Muscle layer of colon (tissue), 2 donors: ENCODE results near the gene ARHGEF19.
"Not testable (repeated sequence)": the region's sequence is repeated elsewhere in the genome, so short reads cannot be mapped to it uniquely, and the experiment has no call there.

ENCODE experiments used
- H3K27ac ChIP-seq: one replicate; pipeline ENCODE4 v1.7.0; 2013; ENCODE audit warnings: low read depth, mild to moderate bottlenecking, low read length, moderate library complexity
- H3K27me3 ChIP-seq, 2 donors: one replicate each; pipeline ENCODE4 v1.7.0; 2013; ENCODE audit warnings: low read length in 2 of 2, mild to moderate bottlenecking in 2 of 2; ENCODE audit not compliant: insufficient read depth in 2 of 2, control insufficient read depth in 1 of 2
- H3K36me3 ChIP-seq: one replicate; pipeline ENCODE4 v1.7.0; 2013; ENCODE audit warnings: mild to moderate bottlenecking, low read length; ENCODE audit not compliant: insufficient read depth
- H3K4me1 ChIP-seq: one replicate; pipeline ENCODE4 v1.7.0; 2013; ENCODE audit warnings: mild to moderate bottlenecking, low read length; ENCODE audit not compliant: insufficient read depth
- H3K4me3 ChIP-seq, 2 donors: one replicate each; pipeline ENCODE4 v1.7.0; 2013; ENCODE audit warnings: low read length in 2 of 2, low read depth in 1 of 2, mild to moderate bottlenecking in 1 of 2, moderate library complexity in 1 of 2
- H3K9ac ChIP-seq: one replicate; pipeline ENCODE4 v1.7.0; 2013; ENCODE audit warnings: low read length
- H3K9me3 ChIP-seq: one replicate; pipeline ENCODE4 v1.7.0; 2013; ENCODE audit warnings: mild to moderate bottlenecking, low read length
- donor health status: abdominal sarcoma.
- donor health status: Adenocarcinoma of cecum.

Gene ARHGEF19

GRCh38 chr1:16218014-16218673 is 5.7 kb upstream of the ARHGEF19 start:
- Histone ChIP-seq H3K36me3 (no peaks in the 10 kb centered on the region), H3K27ac (no peak overlapping the region), H3K9ac (peak overlapping the region; percentile 27)

GRCh38 chr1:16217061-16217785 is 4.8 kb upstream of the ARHGEF19 start:
- Histone ChIP-seq H3K4me3 (peak overlapping the region; percentile 33 to 75), H3K4me1 (peaks cover 15% of the 10 kb centered on the region), H3K9me3 (no peaks in the 10 kb centered on the region), H3K27me3 (no peaks in the 10 kb centered on the region), H3K9ac (peak overlapping the region; percentile 27), H3K36me3 (no peaks in the 10 kb centered on the region), H3K27ac (peak overlapping the region; percentile 12)

More at GRCh38 chr1:16218014-16218673, 5.7 kb upstream of the ARHGEF19 start:
- H3K27me3 ChIP-seq = no peaks in the 10 kb centered on the region
- H3K9me3 ChIP-seq = no peaks in the 10 kb centered on the region
- peak overlapping the region in 1 of 2 donors; percentile 53 for H3K4me3 ChIP-seq
- peaks cover 15% of the 10 kb centered on the region for H3K4me1 ChIP-seq

GRCh38 chr1:16215882-16216753 is 3.7 kb upstream of the ARHGEF19 start:
- H3K36me3 ChIP-seq = no peaks in the 10 kb centered on the region
- H3K4me3 ChIP-seq = peak overlapping the region in 1 of 2 donors; percentile 75
- H3K9me3 ChIP-seq = no peaks in the 10 kb centered on the region
- no peaks in the 10 kb centered on the region for H3K27me3 ChIP-seq
- no peak overlapping the region for H3K9ac ChIP-seq
- no peak overlapping the region for H3K27ac ChIP-seq
- peaks cover 15% of the 10 kb centered on the region for H3K4me1 ChIP-seq

GRCh38 chr1:16215240-16215639 is 2.8 kb upstream of the ARHGEF19 start:
- H3K9ac ChIP-seq, H3K36me3 ChIP-seq, H3K9me3 ChIP-seq, H3K27ac ChIP-seq, H3K4me3 ChIP-seq, H3K27me3 ChIP-seq: not testable (repeated sequence)
- peaks cover 15% of the 10 kb centered on the region for H3K4me1 ChIP-seq

- not testable (repeated sequence) for H3K36me3 ChIP-seq, H3K27me3 ChIP-seq, H3K4me3 ChIP-seq, H3K9me3 ChIP-seq, H3K9ac ChIP-seq, H3K27ac ChIP-seq
- H3K4me1 ChIP-seq = peaks cover 15% of the 10 kb centered on the region
Observed at GRCh38 chr1:16213544-16213943, 1.1 kb upstream of the ARHGEF19 start.

GRCh38 chr1:16213013-16213412 is 561 bp upstream of the ARHGEF19 start:
- Histone ChIP-seq H3K9ac (no peak overlapping the region), H3K27ac (no peak overlapping the region), H3K36me3 (no peaks in the 10 kb centered on the region), H3K4me3 (no peak overlapping the region), H3K27me3 (no peaks in the 10 kb centered on the region), H3K4me1 (peaks cover 15% of the 10 kb centered on the region), H3K9me3 (no peaks in the 10 kb centered on the region)

GRCh38 chr1:16211824-16212223 is 628 bp downstream of the ARHGEF19 start:
- Histone ChIP-seq H3K9me3 (no peaks in the 10 kb centered on the region), H3K4me1 (peaks cover 12% of the 10 kb centered on the region), H3K9ac (no peak overlapping the region), H3K27me3 (no peaks in the 10 kb centered on the region), H3K4me3 (no peak overlapping the region), H3K27ac (no peak overlapping the region), H3K36me3 (no peaks in the 10 kb centered on the region)

GRCh38 chr1:16210581-16210980 is 1.9 kb downstream of the ARHGEF19 start:
- Histone ChIP-seq H3K36me3 (no peaks in the 10 kb centered on the region), H3K4me1 (peaks cover 5% of the 10 kb centered on the region), H3K27me3 (no peaks in the 10 kb centered on the region), H3K4me3 (no peak overlapping the region), H3K27ac (no peak overlapping the region), H3K9me3 (no peaks in the 10 kb centered on the region), H3K9ac (no peak overlapping the region)

GRCh38 chr1:16209847-16210407 is 2.5 kb downstream of the ARHGEF19 start:
- Histone ChIP-seq H3K27me3 (no peaks in the 10 kb centered on the region), H3K9me3 (no peaks in the 10 kb centered on the region), H3K9ac (no peak overlapping the region), H3K4me1 (peaks cover 5% of the 10 kb centered on the region), H3K4me3 (no peak overlapping the region), H3K27ac (no peak overlapping the region), H3K36me3 (no peaks in the 10 kb centered on the region)

GRCh38 chr1:16209132-16209846 is 3.2 kb downstream of the ARHGEF19 start:
- H3K27me3 ChIP-seq = no peaks in the 10 kb centered on the region
- H3K4me3 ChIP-seq = no peak overlapping the region
- H3K9me3 ChIP-seq = no peaks in the 10 kb centered on the region
- peaks cover 5% of the 10 kb centered on the region for H3K4me1 ChIP-seq
- H3K27ac ChIP-seq = no peak overlapping the region
- no peaks in the 10 kb centered on the region for H3K36me3 ChIP-seq
- no peak overlapping the region for H3K9ac ChIP-seq
